CMK (cell line): ENCODE measurements around the gene TUBGCP3.
"Not testable (repeated sequence)": the region's sequence is repeated elsewhere in the genome, so short reads cannot be mapped to it uniquely, and the experiment has no call there.

Experiments
- DNase-seq: peaks from one replicate; pipeline ENCODE4 v3.0.0-alpha.2; 2010; ENCODE audit warnings: low read depth

The TUBGCP3 gene

DNA sequence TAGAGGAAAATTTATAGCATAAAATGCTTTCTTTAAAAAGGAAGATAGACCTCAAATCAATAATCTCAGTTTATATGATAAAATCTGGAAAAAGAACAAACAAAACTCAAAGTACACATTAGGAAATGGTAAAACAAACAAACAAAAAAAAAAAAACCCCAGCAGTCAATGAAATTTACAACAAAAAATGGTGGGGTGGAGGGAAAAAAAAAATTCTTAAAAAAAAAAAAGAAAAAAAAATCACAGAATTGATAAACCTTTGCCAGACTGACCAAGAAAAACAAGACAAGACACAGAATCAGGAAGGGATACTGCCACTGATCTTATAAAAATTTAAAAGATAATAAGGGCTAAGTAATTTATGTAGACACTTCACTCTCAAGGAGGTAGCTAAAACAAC, 11.2 kb downstream of the TUBGCP3 start:
- DNase-seq = no peak

GRCh38 chr13:112576191-112576590, 11.8 kb downstream of the TUBGCP3 start:
- no peak for DNase-seq

- no peak for DNase-seq
Observed at GRCh38 chr13:112575675-112576074, 12.3 kb downstream of the TUBGCP3 start.

- DNase-seq = no peak
Observed at GRCh38 chr13:112574834-112575613, 12.9 kb downstream of the TUBGCP3 start.

DNA sequence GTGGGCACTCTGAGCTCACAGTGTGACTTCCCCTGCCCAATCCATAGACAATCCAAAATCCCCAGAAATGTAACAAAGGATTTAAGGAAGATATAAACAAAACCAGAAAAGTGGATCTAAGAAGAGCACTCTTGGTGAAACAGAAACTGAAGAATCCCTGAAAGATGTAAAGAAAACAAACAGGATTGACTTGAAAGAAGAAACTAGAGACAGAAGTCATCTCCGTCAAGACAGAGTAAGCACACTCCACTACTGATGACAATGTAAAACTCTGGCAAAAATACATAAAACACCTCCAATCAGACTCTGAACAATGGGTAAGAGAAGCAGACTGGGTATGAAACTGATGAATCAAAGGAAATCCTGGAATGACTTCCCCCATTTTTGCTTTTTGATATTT, 13.5 kb downstream of the TUBGCP3 start:
- no peak for DNase-seq

- DNase-seq = no peak
Observed at GRCh38 chr13:112573710-112574109, 14.2 kb downstream of the TUBGCP3 start.

DNA sequence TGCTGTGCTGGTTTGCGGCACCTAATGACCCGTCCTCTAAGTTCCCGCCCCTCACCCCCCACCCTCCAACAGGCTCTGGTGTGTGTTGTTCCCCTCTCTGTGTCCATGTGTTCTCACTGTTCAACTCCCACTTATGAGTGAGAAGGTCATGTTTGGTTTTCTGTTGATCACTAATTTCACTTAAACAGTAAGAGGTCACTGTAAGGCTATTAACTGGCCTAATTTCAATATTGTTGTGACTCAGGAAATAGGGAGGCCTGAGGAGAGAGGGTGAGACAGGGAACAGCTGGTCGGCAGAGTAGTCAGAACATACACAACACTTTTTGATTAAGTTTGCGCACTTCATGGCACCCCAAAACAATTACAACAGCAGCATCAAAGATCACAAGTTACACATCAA, 15.6 kb downstream of the TUBGCP3 start:
- DNase-seq = no peak

GRCh38 chr13:112569821-112570220, 18.1 kb downstream of the TUBGCP3 start:
- no peak for DNase-seq

DNA sequence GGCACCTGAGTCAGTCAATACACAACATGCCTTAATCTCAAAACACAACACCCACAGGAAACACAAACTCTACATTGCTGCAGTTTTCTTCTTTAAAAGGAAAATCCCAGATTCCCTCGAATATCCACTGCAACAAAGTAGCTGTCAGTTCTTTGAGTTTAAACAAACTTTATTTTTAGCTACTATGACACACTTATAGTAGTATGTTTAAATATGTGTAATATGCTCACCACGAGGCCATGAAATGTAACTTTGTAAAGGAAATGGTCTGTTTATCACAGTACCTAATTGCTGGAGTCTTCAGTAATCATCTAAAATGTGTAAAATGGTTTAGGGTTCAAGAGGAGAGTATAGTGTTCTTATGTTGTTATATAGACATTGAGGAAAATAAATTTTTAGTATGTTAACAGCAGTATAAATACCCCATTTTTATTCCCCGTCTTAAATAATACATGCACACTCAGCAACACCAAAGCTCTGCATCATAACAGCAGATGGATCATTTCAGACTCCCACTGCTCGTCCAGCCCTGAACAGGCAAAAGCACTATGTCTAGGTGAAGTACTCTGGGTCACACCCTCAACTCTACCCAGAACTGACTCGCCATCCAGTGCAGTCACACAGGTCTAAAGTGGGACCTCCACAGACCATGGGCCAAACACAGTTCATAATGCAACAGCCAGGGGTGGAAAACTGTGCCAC, 20.6 kb downstream of the TUBGCP3 start:
- DNase-seq = no peak

- DNase-seq = no peak
Observed at GRCh38 chr13:112562786-112563383, 25.1 kb downstream of the TUBGCP3 start.

- DNase-seq = no peak
Observed at GRCh38 chr13:112562254-112562653, 25.7 kb downstream of the TUBGCP3 start.

GRCh38 chr13:112561478-112561877, 26.5 kb downstream of the TUBGCP3 start:
- DNase-seq = no peak

DNA sequence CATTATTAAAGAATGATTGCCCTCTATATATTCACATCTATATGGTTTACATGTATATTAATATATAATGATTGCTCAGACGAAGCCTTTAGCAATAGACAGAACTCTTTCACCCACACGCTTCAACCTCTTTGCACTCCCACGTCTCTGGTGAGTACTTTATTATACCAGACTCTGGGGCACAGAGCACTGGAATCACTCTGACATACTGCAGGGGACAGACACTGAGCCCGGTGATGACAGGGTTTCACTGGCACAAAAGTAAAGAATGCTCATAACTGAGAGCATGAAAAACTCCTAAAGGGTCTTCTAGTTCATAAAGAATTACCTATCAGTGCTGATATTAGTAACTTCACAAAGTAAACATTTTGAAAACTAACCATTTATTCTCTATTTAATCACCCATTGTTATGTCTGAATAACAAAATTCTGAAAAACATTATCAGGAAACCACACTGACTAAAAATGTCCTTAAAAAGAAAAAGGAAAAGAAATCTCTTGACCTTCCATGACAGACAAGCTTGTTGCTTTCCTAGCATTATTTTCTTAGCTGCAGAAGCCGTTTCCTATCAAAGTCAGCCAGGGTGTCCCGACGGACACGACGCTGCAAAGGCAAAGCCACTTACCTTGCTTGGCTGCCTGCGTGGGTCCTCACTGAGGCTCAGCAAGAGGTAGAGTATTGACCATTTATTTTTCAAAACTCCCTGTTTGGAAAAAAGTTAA, 29.1 kb downstream of the TUBGCP3 start:
- no peak for DNase-seq

GRCh38 chr13:112556600-112556999, 31.4 kb downstream of the TUBGCP3 start:
- no peak for DNase-seq

- DNase-seq = no peak
Observed at GRCh38 chr13:112554214-112554850, 33.6 kb downstream of the TUBGCP3 start.

GRCh38 chr13:112548975-112549374, 39.0 kb downstream of the TUBGCP3 start:
- DNase-seq = not testable (repeated sequence)

- no peak for DNase-seq
Observed at GRCh38 chr13:112545856-112546255, 42.1 kb downstream of the TUBGCP3 start.

GRCh38 chr13:112532837-112533745, 54.9 kb downstream of the TUBGCP3 start:
- DNase-seq = no peak

DNA sequence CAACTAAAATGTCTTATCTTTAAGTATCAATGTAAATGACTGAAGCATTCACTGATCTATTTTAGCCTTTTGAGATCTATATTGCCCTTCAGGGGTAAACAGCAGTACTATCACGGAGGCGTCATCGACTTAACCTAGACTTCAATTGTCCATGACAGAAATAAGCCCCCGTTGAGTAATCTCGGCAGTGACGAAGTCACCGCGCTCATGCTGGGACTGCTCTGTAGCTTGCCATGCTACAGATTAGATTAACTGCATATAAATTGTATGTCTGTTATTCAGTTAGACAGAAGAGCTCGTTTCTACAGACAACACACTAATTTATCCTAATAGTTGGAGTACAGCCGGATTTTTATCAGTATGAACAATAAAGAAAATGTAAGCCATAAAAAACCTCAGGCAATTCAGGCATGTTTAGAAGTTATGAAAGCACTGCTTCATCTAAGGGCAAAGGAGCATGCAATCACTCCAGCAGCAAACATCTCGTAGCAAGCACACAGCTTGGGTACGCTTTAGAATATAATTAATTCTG, 56.6 kb downstream of the TUBGCP3 start:
- no peak for DNase-seq

- DNase-seq = no peak
Observed at GRCh38 chr13:112530861-112531260, 57.1 kb downstream of the TUBGCP3 start.

DNA sequence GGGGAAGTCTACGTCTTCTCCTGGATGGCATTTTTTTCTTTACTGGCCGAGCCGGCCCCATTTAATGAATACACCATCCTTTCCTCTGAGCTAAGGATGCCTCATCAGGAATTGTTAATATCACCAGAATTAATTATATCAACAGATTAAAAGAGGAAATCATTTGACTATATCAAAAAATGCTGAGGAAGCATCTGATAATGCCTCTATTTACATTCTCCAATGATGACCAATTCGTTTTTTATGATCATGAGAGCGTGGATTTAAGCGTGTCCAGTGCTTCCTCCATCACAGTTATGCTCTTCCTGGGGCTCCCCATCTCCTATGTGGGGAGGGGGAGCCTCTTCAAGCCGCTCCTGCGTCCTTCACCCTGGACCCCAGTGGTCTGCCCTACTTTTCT, 58.7 kb downstream of the TUBGCP3 start:
- DNase-seq = no peak
